ENCODE measurements around the gene SLC27A1. TPM values are rescaled to one million over a fixed set of nuclear protein-coding genes. Genes with fewer than 3 reads are reported as not detected.

Gene SLC27A1
- total and polyA plus RNA-seq, 10 of the 15 experiments (the other 5 are each of a cell fraction or from before 2014, with no cell fraction given), result 0.11 to 2.3 (median 1.2) TPM

GRCh38 chr19:17479325-17479791, 9.0 kb downstream of the SLC27A1 start:
- no peaks in the 10 kb centered on the region for H3K4me1 ChIP-seq (ENCODE audit: control insufficient read depth, insufficient read depth, low read length)
- TF ChIP-seq ZBTB33 (IDR thresholded peaks at IDR 0.05) (no peak), TAF1 (IDR thresholded peaks at IDR 0.05; ENCODE audit: borderline replicate concordance, low read depth, low read length) (no peak), SRF (IDR thresholded peaks at IDR 0.05; ENCODE audit: low read depth in 2 of 2, low read length in 2 of 2) (no peak), KDM1A (IDR thresholded peaks at IDR 0.05; ENCODE audit: borderline replicate concordance) (no peak), ZNF274 (IDR thresholded peaks at IDR 0.05; ENCODE audit: insufficient read depth, insufficient read length) (no peak), ATF7 (IDR thresholded peaks at IDR 0.05; ENCODE audit: low read depth) (no peak), HDGF (IDR thresholded peaks at IDR 0.05) (no peak), RAD51 (IDR thresholded peaks at IDR 0.05) (no peak), MAX (IDR thresholded peaks at IDR 0.05; ENCODE audit: low read depth, low read length) (no peak), STAT3 (IDR thresholded peaks at IDR 0.05; ENCODE audit: low read depth, low read length) (no peak), POLR2AphosphoS2 (IDR thresholded peaks at IDR 0.05; ENCODE audit: low read depth, low read length) (no peak), NR2C1 (IDR thresholded peaks at IDR 0.05) (no peak), NRF1 (conservative IDR thresholded peaks at IDR 0.05; ENCODE audit: low read depth, low read length) (no peak), SREBF2 (IDR thresholded peaks at IDR 0.05; ENCODE audit: low read length) (no peak), NR2F1 (conservative IDR thresholded peaks at IDR 0.05) (no peak)
- ChIA-PET POLR2A (no interaction called here), CTCF (interaction anchor here (1.4 to 3.4 kb wide), 2 partner anchors 13 to 17 kb away, joined by 3 to 10 read pairs; no protein-coding TSS in a partner anchor), SMC1A (ENCODE audit: uncharacterized antibody, unreplicated experiment) (no interaction called here), RAD21 (ENCODE audit: unreplicated experiment) (no interaction called here)
- in situ Hi-C loops (cut with MboI) (no loop called here), intact Hi-C loops (cut with micrococcal nuclease; ENCODE audit: unreplicated experiment) (no loop called here)
- no peaks in the 10 kb centered on the region for H3K27me3 ChIP-seq (replicated peaks in 1 of 2; ENCODE audit: control insufficient read depth in 2 of 2, insufficient read depth in 2 of 2, low read length in 1 of 2)
- H2AFZ ChIP-seq (ENCODE audit: control insufficient read depth, low read depth, low read length), result no peak overlapping the region
- H4K20me1 ChIP-seq (ENCODE audit: control insufficient read depth, insufficient read depth), result no peaks in the 10 kb centered on the region
- no peaks in the 10 kb centered on the region for H3K9me3 ChIP-seq (replicated peaks; ENCODE audit: control insufficient read depth, insufficient read depth, low read length)
- no peak for FAIRE-seq
- no peak overlapping the region for H3K4me2 ChIP-seq (ENCODE audit: control insufficient read depth, insufficient read depth)
- no peak overlapping the region for H3K27ac ChIP-seq (ENCODE audit: control insufficient read depth, insufficient read depth)
- no peaks in the 10 kb centered on the region for H3K79me2 ChIP-seq (ENCODE audit: control insufficient read depth, insufficient read depth, low read length)
- WGBS (ENCODE audit: insufficient coverage, insufficient replicate concordance, low lambda C conversion rate, missing lambda C conversion rate), result 43% methylated on average over 6 of the region's 6 CpGs
- DNase-seq (ENCODE audit: low read depth, low spot score), result no peak
- no peak overlapping the region for H3K9ac ChIP-seq (ENCODE audit: control insufficient read depth, insufficient read depth, low read length)
- no peak for ATAC-seq
- no peak overlapping the region for H3K4me3 ChIP-seq
- H3K36me3 ChIP-seq (ENCODE audit: control insufficient read depth in 2 of 2, insufficient read depth in 2 of 2, low read length in 1 of 2), result no peaks in the 10 kb centered on the region
- no TSS peak for BruUV-seq (replicated peaks)
